B cell (primary cell): ENCODE measurements around the gene CTDNEP1. TPM values are rescaled to one million over a fixed set of nuclear protein-coding genes. Genes with fewer than 3 reads are reported as not detected.

ENCODE experiments used
- ATAC-seq: fragments of 200-7000 bp; cut with Tn5 transposase; one replicate; pipeline ENCODE4 v1.10.0; 2021; ENCODE audit warnings: low read depth, mild to moderate bottlenecking, moderate number of reproducible peaks, moderate library complexity
- CTCF ChIA-PET: fragments of 350-600 bp; sonication (Branson Sonifier 250); formaldehyde crosslinking; loops from one replicate; lab custom pipeline; 2021; ENCODE audit warnings: antibody characterized with exemption, inconsistent platforms; lab: Charles Lee
- POLR2A ChIA-PET: fragments of 350-600 bp; sonication (Branson Sonifier 250); formaldehyde crosslinking; loops from one replicate; lab custom pipeline; 2021; ENCODE audit warnings: antibody characterized with exemption; lab: Charles Lee
- DNase-seq: peaks from one replicate; pipeline ENCODE4 v3.0.0; 2013
- H2AFZ ChIP-seq: 2 replicates; pipeline ENCODE4 v1.6.1; 2012; ENCODE audit warnings: mild to moderate bottlenecking, low read depth, low read length; ENCODE audit not compliant: insufficient read depth, poor library complexity, severe bottlenecking
- H3K27ac ChIP-seq, 2 donors: 1 replicate in 1 of 2; 2 replicates in 1 of 2; pipeline ENCODE4 v1.5.1; 2012 to 2013; ENCODE audit warnings: low read length in 2 of 2, mild to moderate bottlenecking in 2 of 2, moderate library complexity in 1 of 2
- H3K27me3 ChIP-seq, 4 experiments: fragments of 200-600 bp in 1 of 4; sonication (generic) in 1 of 4; replicated peaks in 1 of 4; 1 replicate in 2 of 4; 2 replicates in 2 of 4; pipeline versions ENCODE4 v1.6.1 to v1.7.0; 2013 to 2016; ENCODE audit warnings: low read length in 3 of 4, mild to moderate bottlenecking in 2 of 4, mixed read lengths in 1 of 4, moderate library complexity in 1 of 4; ENCODE audit not compliant: insufficient read depth in 4 of 4, control insufficient read depth in 3 of 4; ENCODE audit errors: control extremely low read depth in 1 of 4
- H3K36me3 ChIP-seq, 2 experiments: replicated peaks in 1 of 2; 1 replicate in 1 of 2; 2 replicates in 1 of 2; pipeline versions ENCODE4 v1.6.1 to v1.7.1; 2013; ENCODE audit warnings: low read length in 1 of 2; ENCODE audit not compliant: insufficient read depth in 2 of 2, control insufficient read depth in 1 of 2; ENCODE audit errors: control extremely low read depth in 1 of 2, extremely low read depth in 1 of 2
- H3K4me1 ChIP-seq, 2 donors: fragments of 200-600 bp in 1 of 2; sonication (generic) in 1 of 2; 1 replicate in 1 of 2; 2 replicates in 1 of 2; pipeline versions ENCODE4 v1.5.1 to v1.6.1; 2013 to 2017; ENCODE audit warnings: low read length in 2 of 2; ENCODE audit not compliant: control insufficient read depth in 2 of 2, insufficient read depth in 2 of 2
- H3K4me2 ChIP-seq: replicated peaks from 2 replicates; pipeline ENCODE3; 2012; ENCODE audit warnings: mild to moderate bottlenecking, low read depth, low read length; ENCODE audit not compliant: poor library complexity, severe bottlenecking
- H3K4me3 ChIP-seq, 5 experiments: fragments of 200-600 bp in 1 of 5; sonication (generic) in 1 of 5; 1 replicate in 3 of 5; 2 replicates in 2 of 5; pipeline versions ENCODE4 v1.5.1 to v1.7.0; 2011 to 2016; ENCODE audit warnings: low read length in 4 of 5, mild to moderate bottlenecking in 4 of 5, low read depth in 2 of 5, control low read depth in 1 of 5, moderate library complexity in 1 of 5; ENCODE audit not compliant: insufficient read depth in 1 of 5; ENCODE audit errors: control extremely low read depth in 1 of 5, extremely low read depth in 1 of 5
- H3K79me2 ChIP-seq: fragments of 200-600 bp; sonication (generic); one replicate; pipeline ENCODE4 v1.6.0; 2016; ENCODE audit warnings: low read length; ENCODE audit not compliant: control insufficient read depth, insufficient read depth
- H3K9ac ChIP-seq: fragments of 200-600 bp; sonication (generic); 2 replicates; pipeline ENCODE4 v1.6.1; 2017; ENCODE audit warnings: mild to moderate bottlenecking, low read length, moderate library complexity
- H3K9me3 ChIP-seq, 3 donors: one replicate each; pipeline versions ENCODE4 v1.6.1 to v1.7.1; 2013; ENCODE audit warnings: low read length in 2 of 3; ENCODE audit not compliant: control insufficient read depth in 2 of 3, insufficient read depth in 1 of 3; ENCODE audit errors: control extremely low read depth in 1 of 3
- H4K20me1 ChIP-seq: 2 replicates; pipeline ENCODE4 v1.6.0; 2012; ENCODE audit warnings: mild to moderate bottlenecking, low read length; ENCODE audit not compliant: insufficient read depth, control insufficient read depth, poor library complexity, severe bottlenecking
- H3K27ac Mint-ChIP-seq: one replicate; pipeline ENCODE4 v1.8.0; 2021; ENCODE audit warnings: mixed read lengths
- H3K27me3 Mint-ChIP-seq: one replicate; pipeline ENCODE4 v1.8.0; 2021; ENCODE audit warnings: mixed read lengths
- H3K4me1 Mint-ChIP-seq: one replicate; pipeline ENCODE4 v1.8.0; 2021; ENCODE audit warnings: mixed read lengths
- H3K4me3 Mint-ChIP-seq: one replicate; pipeline ENCODE4 v1.8.0; 2021; ENCODE audit warnings: mixed read lengths
- H3K9me3 Mint-ChIP-seq: one replicate; pipeline ENCODE4 v1.8.0; 2022; ENCODE audit warnings: mixed read lengths; ENCODE audit not compliant: insufficient read depth
- EZH2 ChIP-seq: IDR thresholded peaks from 2 replicates; pipeline ENCODE4 v1.6.1; 2012; ENCODE audit warnings: borderline replicate concordance, low read depth, mild to moderate bottlenecking, moderate library complexity, low read length; ENCODE audit not compliant: insufficient read depth, poor library complexity, severe bottlenecking
- WGBS: methylation state at CpG from one replicate; pipeline ENCODE4 v1.1.5; 2013; ENCODE audit warnings: missing lambda C conversion rate; ENCODE audit not compliant: insufficient coverage; 5-methylcytosine and 5-hydroxymethylcytosine counted together
- intact Hi-C: fragments of 100-400 bp; cut with micrococcal nuclease; formaldehyde crosslinking; loops from one replicate; pipeline ENCODE4 v1.10.0; 2022
- polyA plus RNA-seq: library from polyadenylated mRNA; depleted of rRNA; stranded (reverse); fragments of >200 nt; gene quantifications from 2 replicates; pipeline ENCODE4 v1.2.3, GENCODE V29; 2012
- total RNA-seq, 2 donors: library from RNA; stranded (reverse); fragments of 120-200 nt in 1 of 2; gene quantifications; 1 replicate in 1 of 2; 2 replicates in 1 of 2; pipeline versions ENCODE4 v1.2.3 to v1.2.4, GENCODE V29; 2013 to 2022
- TF ChIP-seq, protein P1 (sequence below): fragments of 200-600 bp; IDR thresholded peaks from one replicate; pipeline ENCODE4 v1.8.0; 2022; ENCODE audit warnings: antibody characterized with exemption, mild to moderate bottlenecking

The CTDNEP1 gene
- total and polyA plus RNA-seq, 2 donors (not counting 1 experiment from before 2014, with no cell fraction given) = 125 to 162 TPM

DNA sequence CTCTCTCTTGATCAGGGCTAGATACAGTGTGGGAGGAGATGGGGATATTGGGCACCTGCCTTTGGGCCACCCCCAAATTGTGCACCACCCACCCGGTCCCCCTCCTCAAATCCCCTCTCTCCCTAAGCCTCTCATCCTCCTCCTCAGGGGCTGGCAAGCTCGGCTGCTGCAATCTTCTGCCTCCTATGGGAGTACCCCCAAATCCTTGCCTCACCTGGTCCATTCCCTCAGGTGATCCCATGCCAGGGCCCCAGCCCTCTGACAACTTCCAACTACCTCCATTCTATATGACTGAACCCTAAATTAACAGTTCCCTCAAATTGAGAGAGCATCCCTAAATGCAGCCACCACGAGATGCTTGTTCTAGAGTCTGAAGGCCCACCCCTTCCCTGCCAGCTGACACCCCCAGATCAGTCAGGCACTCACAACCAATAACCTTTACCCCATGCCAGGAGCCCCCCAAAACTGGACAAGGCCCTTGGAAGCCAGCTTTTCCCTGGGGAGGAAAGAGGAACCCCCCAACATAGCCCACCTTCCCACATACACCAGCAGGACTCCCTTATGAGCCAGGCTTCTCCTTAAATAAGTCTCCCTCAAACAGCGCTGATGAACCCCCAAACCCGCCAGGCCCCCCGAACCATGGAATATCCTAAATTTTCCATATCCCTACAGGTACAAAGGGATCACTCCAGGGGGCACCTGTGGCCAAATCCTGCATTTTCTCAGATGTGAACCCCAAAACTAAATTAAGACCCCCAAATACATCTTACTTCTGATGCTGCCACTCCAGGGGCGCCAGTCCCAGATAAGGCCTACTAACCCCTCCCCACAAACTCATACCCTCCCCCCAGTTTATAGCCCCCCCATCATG lies 35.1 kb downstream of the CTDNEP1 start:
- H3K4me1 ChIP-seq = peaks cover 32 to 64% of the 10 kb centered on the region in 2 donors
- no peaks in the 10 kb centered on the region for H3K9me3 Mint-ChIP-seq

More for the DNA sequence above, 35.1 kb downstream of the CTDNEP1 start:
- Histone ChIP-seq H2AFZ (no peak overlapping the region), H3K4me3 (no peak overlapping the region), H4K20me1 (no peaks in the 10 kb centered on the region), H3K9me3 (no peaks in the 10 kb centered on the region), H3K27ac (no peak overlapping the region), H3K79me2 (peaks cover 7% of the 10 kb centered on the region), H3K9ac (no peak overlapping the region), H3K36me3 (no peaks in the 10 kb centered on the region), H3K27me3 (no peaks in the 10 kb centered on the region), H3K4me2 (peak overlapping the region; percentile 21)
- 28% methylated on average over 7 of the region's 7 CpGs for WGBS
- ChIA-PET POLR2A (interaction anchor here (0.6 to 9.1 kb wide), 3 partner anchors 21 to 194 kb away, joined by 3 to 157 read pairs (median 4); partner anchors contain the start of genes CTDNEP1, DVL2, GABARAP and PHF23), CTCF (no interaction called here)
- H3K4me1 Mint-ChIP-seq = peaks cover 65% of the 10 kb centered on the region
- peak overlapping the region; percentile 47 for H3K27ac Mint-ChIP-seq
- TF ChIP-seq EZH2 = no peak
- TF ChIP-seq, protein P1, sequence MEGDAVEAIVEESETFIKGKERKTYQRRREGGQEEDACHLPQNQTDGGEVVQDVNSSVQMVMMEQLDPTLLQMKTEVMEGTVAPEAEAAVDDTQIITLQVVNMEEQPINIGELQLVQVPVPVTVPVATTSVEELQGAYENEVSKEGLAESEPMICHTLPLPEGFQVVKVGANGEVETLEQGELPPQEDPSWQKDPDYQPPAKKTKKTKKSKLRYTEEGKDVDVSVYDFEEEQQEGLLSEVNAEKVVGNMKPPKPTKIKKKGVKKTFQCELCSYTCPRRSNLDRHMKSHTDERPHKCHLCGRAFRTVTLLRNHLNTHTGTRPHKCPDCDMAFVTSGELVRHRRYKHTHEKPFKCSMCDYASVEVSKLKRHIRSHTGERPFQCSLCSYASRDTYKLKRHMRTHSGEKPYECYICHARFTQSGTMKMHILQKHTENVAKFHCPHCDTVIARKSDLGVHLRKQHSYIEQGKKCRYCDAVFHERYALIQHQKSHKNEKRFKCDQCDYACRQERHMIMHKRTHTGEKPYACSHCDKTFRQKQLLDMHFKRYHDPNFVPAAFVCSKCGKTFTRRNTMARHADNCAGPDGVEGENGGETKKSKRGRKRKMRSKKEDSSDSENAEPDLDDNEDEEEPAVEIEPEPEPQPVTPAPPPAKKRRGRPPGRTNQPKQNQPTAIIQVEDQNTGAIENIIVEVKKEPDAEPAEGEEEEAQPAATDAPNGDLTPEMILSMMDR = no peak
- DNase-seq = no peak
- H3K27me3 Mint-ChIP-seq = no peaks in the 10 kb centered on the region
- no peak for ATAC-seq
- peak overlapping the region; percentile 11 for H3K4me3 Mint-ChIP-seq
- intact Hi-C loops = no loop called here
